RWPE1 (cell line): ENCODE results near the gene FHOD3.

Experiments used
- CTCF ChIA-PET: fragments of 350-600 bp; sonication (Branson Sonifier 250); formaldehyde crosslinking; extraction: SDS; loops from one replicate; lab custom pipeline; 2021; lab: Yijun Ruan, JAX
- POLR2A ChIA-PET: fragments of 400-600 bp; formaldehyde crosslinking; extraction: SDS; loops from one replicate; lab custom pipeline; 2020; ENCODE audit warnings: antibody characterized with exemption; ENCODE audit not compliant: low non-redundant PET; lab: Yijun Ruan, JAX
- DNase-seq: peaks from one replicate; pipeline ENCODE4 v3.0.0; 2012; ENCODE audit warnings: low spot score
- H3K27ac ChIP-seq: fragments of 450-650 bp; 2 replicates; pipeline ENCODE4 v1.5.1; 2017
- CTCF ChIP-seq: fragments of 450-650 bp; conservative IDR thresholded peaks from 2 replicates; pipeline ENCODE4 v1.5.1; 2017; ENCODE audit warnings: low read depth, mild to moderate bottlenecking

FHOD3 gene

DNA sequence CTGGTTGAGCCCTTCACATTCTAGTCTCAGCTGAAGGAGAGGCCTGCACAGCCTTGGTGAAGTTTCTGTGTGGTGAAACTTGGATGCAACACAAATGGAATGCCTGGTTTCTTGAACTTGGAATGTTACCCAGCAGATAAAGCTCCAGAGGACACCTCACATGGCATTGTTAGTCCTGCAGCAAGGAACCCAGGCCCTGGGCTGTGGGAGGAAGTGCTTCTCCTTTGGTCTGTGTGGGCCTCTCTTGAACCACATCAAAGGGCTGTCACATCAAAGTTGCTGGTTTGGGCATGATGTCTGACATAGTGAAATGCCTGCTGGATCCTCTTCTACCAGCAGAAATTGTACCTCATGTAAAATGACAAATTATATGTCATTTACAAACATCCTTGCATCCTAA is 198.5 kb downstream of the FHOD3 start:
- TF ChIP-seq CTCF, result no peak
- H3K27ac ChIP-seq, result no peak overlapping the region
- CTCF ChIA-PET, result no interaction called here
- POLR2A ChIA-PET, result no interaction called here
- no peak for DNase-seq

DNA sequence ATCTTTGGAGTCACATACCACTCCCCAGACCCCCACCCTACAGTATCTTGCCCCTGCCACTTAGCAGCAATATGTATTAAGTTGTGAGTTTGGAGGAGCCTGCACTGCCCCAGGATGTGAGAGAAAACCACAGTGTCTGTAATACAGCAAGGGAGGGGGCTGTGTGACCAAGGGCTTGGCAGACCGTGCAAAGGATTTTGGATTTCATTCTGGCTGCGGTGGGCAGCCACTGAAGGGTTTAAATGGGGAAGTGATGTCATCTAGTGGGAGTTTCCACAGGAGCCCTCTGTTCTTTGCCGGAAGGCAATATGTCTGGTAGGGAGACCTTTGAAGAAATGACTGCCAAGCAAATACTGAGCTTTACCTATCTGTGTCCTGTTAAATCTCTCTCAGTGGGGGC is 202.4 kb downstream of the FHOD3 start:
- TF ChIP-seq CTCF, result no peak
- DNase-seq, result no peak
- POLR2A ChIA-PET, result no interaction called here
- no peak overlapping the region for H3K27ac ChIP-seq
- CTCF ChIA-PET, result no interaction called here

GRCh38 chr18:36501100-36501499 is 203.6 kb downstream of the FHOD3 start:
- POLR2A ChIA-PET, result no interaction called here
- no peak for TF ChIP-seq CTCF
- CTCF ChIA-PET, result interaction anchor here (0.7 kb wide), 2 partner anchors 81 to 197 kb away, joined by 3 read pairs; no protein-coding TSS in a partner anchor
- H3K27ac ChIP-seq, result no peak overlapping the region
- DNase-seq, result no peak

GRCh38 chr18:36503477-36503876 is 206.0 kb downstream of the FHOD3 start:
- TF ChIP-seq CTCF, result no peak
- ChIA-PET POLR2A (no interaction called here), CTCF (no interaction called here)
- no peak for DNase-seq
- H3K27ac ChIP-seq, result no peak overlapping the region

DNA sequence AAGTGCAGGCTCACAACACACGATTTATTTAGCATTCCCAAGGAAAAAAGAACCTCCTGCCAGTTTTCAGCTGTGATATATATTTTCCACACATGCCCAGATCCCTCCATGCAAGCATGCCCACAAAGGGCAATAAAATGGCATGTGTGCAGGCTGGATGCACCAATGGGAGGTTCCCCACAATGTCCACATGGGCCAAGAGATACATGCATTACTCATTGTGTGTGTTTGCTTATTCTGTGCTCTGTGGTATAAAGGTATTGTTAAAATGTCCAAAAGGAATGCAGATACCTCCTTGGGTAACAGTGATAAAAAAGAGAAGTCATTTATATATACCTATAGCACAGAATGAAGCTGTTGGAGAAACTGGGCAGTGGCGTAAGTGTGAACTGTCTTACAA is 207.4 kb downstream of the FHOD3 start:
- no peak overlapping the region for H3K27ac ChIP-seq
- ChIA-PET CTCF (no interaction called here), POLR2A (no interaction called here)
- no peak for DNase-seq
- no peak for TF ChIP-seq CTCF

GRCh38 chr18:36505665-36506064 is 208.2 kb downstream of the FHOD3 start:
- H3K27ac ChIP-seq, result no peak overlapping the region
- CTCF ChIA-PET, result no interaction called here
- TF ChIP-seq CTCF, result no peak
- no peak for DNase-seq
- POLR2A ChIA-PET, result no interaction called here
